HEK293T (cell line): ENCODE data around the gene RBMS1.

Experiments
- CTCF ChIA-PET: fragments of 350-600 bp; formaldehyde crosslinking; extraction: SDS; loops from one replicate; lab custom pipeline; 2021; ENCODE audit warnings: antibody characterized with exemption, inconsistent platforms; lab: Yijun Ruan, JAX
- POLR2A ChIA-PET: fragments of 350-600 bp; formaldehyde crosslinking; extraction: SDS; loops from one replicate; lab custom pipeline; 2020; ENCODE audit warnings: antibody characterized with exemption, inconsistent platforms; lab: Yijun Ruan, JAX
- DNase-seq: peaks from one replicate; pipeline ENCODE4 v3.0.0; 2012; ENCODE audit warnings: mixed read lengths; ENCODE audit errors: extremely low spot score
- ARNT ChIP-seq: fragments of 450-650 bp; IDR thresholded peaks from 2 replicates; pipeline ENCODE4 v1.6.1; 2017; ENCODE audit warnings: mild to moderate bottlenecking
- BHLHE40 ChIP-seq: fragments of 450-650 bp; IDR thresholded peaks from 2 replicates; pipeline ENCODE4 v1.6.1; 2016; ENCODE audit warnings: mild to moderate bottlenecking, moderate library complexity, borderline replicate concordance
- CTBP1 ChIP-seq: fragments of 450-650 bp; IDR thresholded peaks from 2 replicates; pipeline ENCODE4 v1.6.1; 2016; ENCODE audit warnings: borderline replicate concordance
- ELF4 ChIP-seq: fragments of 450-650 bp; IDR thresholded peaks from 2 replicates; pipeline ENCODE4 v1.6.1; 2017; ENCODE audit warnings: antibody characterized with exemption
- FOXA1 ChIP-seq: fragments of 450-650 bp; IDR thresholded peaks from 2 replicates; pipeline ENCODE4 v1.6.1; 2016; ENCODE audit warnings: mild to moderate bottlenecking
- FOXK2 ChIP-seq: fragments of 450-650 bp; IDR thresholded peaks from 2 replicates; pipeline ENCODE4 v1.6.1; 2016; ENCODE audit warnings: mild to moderate bottlenecking
- FOXM1 ChIP-seq: fragments of 450-650 bp; IDR thresholded peaks from 2 replicates; pipeline ENCODE4 v1.6.1; 2017; ENCODE audit warnings: mild to moderate bottlenecking, borderline replicate concordance
- HDGF ChIP-seq: fragments of 450-650 bp; IDR thresholded peaks from 2 replicates; pipeline ENCODE4 v1.6.1; 2017; ENCODE audit warnings: antibody characterized with exemption, borderline replicate concordance
- L3MBTL2 ChIP-seq: fragments of 450-650 bp; conservative IDR thresholded peaks from 2 replicates; pipeline ENCODE4 v1.6.1; 2016; ENCODE audit warnings: mild to moderate bottlenecking
- LEF1 ChIP-seq: fragments of 450-650 bp; IDR thresholded peaks from 2 replicates; pipeline ENCODE4 v1.6.1; 2017; ENCODE audit warnings: mild to moderate bottlenecking, borderline replicate concordance
- NFRKB ChIP-seq: fragments of 450-650 bp; IDR thresholded peaks from 2 replicates; pipeline ENCODE4 v1.6.1; 2016; ENCODE audit warnings: mild to moderate bottlenecking, moderate library complexity
- PKNOX1 ChIP-seq: fragments of 450-650 bp; IDR thresholded peaks from 2 replicates; pipeline ENCODE4 v1.6.1; 2016
- SP1 ChIP-seq: fragments of 450-650 bp; IDR thresholded peaks from 2 replicates; pipeline ENCODE4 v1.6.1; 2017
- SUZ12 ChIP-seq: fragments of 450-650 bp; IDR thresholded peaks from 2 replicates; pipeline ENCODE4 v1.6.1; 2016; ENCODE audit warnings: mild to moderate bottlenecking
- TARDBP ChIP-seq: fragments of 450-650 bp; IDR thresholded peaks from 2 replicates; pipeline ENCODE4 v1.6.1; 2016
- ZNF384 ChIP-seq: fragments of 450-650 bp; IDR thresholded peaks from 2 replicates; pipeline ENCODE4 v1.6.1; 2016

RBMS1 gene

GRCh38 chr2:160334028-160334741 is 159.4 kb downstream of the RBMS1 start:
- TF ChIP-seq LEF1: no peak
- no peak for TF ChIP-seq BHLHE40
- no peak for TF ChIP-seq TARDBP
- TF ChIP-seq CTBP1: no peak
- TF ChIP-seq HDGF: no peak
- TF ChIP-seq ARNT: no peak
- no peak for TF ChIP-seq ZNF384
- DNase-seq: no peak
- ChIA-PET CTCF (interaction anchor here (1.2 to 1.3 kb wide), 2 partner anchors 11 to 96 kb away, joined by 3 to 4 read pairs; no protein-coding TSS in a partner anchor), POLR2A (no interaction called here)

DNA sequence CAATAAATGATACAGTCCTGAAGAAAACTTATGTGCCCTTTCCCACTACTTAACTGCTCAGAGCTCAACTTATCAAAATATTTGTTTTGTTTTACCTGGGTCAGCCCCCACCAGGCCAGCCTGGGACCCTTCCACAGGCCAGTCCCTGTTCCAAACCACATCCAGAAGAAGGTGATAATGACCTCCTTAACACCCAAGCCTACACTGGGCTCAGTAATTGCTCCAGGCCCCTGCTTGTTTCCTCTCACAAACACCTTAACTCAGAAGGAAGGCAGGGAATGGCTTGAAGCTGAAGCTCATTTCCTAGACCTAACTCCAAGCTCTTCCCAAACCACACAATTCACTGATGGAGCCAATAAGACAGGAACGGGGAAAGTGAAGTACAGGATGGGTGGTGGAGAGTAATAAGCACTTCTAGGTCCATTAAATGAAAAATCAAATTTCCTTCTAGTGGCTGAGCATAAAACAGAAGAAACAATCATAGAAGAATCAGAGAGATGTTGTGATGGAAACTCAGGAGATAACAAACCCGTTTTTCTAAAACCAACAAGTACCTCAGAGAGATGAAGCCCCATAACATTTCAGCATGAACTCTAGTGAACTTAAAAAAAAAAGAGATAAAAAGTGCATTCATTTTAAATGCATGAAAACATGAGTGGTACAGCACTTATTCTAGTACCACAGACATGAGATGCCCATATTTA is 160.1 kb downstream of the RBMS1 start:
- POLR2A ChIA-PET: no interaction called here
- TF ChIP-seq TARDBP (no peak), PKNOX1 (no peak), HDGF (no peak), FOXA1 (no peak), ELF4 (no peak), BHLHE40 (no peak), SUZ12 (no peak), FOXK2 (no peak), NFRKB (no peak), L3MBTL2 (no peak), LEF1 (no peak), SP1 (no peak)
- CTCF ChIA-PET: interaction anchor here (1.2 kb wide), 2 partner anchors 9 to 10 kb away, joined by 3 to 9 read pairs; no protein-coding TSS in a partner anchor
- no peak for DNase-seq

DNA sequence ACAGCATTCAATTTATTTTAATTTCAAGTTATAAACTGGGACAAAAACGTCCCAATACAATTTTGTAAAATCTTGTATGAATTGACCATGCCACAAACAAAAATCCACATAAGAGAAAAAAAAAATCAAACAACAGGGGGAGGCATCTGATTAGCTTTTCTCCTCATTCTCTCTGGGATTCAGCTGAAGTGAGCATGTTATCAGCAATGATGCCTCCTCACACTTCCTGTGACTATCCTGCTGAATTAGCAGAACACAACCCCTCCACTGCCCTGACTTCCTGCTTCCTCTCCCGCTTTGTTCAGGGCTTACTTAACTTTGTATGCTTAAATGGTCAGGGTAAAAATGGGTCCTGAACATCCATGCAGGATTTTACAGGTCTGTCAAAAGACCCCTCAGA is 161.3 kb downstream of the RBMS1 start:
- ChIA-PET POLR2A (no interaction called here), CTCF (interaction anchor here (0.7 to 1.2 kb wide), 2 partner anchors 8 to 342 kb away, joined by 4 to 9 read pairs; no protein-coding TSS in a partner anchor)
- no peak for TF ChIP-seq NFRKB
- no peak for TF ChIP-seq ZNF384
- TF ChIP-seq FOXK2: no peak
- TF ChIP-seq HDGF: no peak
- no peak for TF ChIP-seq TARDBP
- no peak for TF ChIP-seq CTBP1
- TF ChIP-seq PKNOX1: no peak
- TF ChIP-seq SUZ12: no peak
- TF ChIP-seq SP1: no peak
- DNase-seq: no peak

DNA sequence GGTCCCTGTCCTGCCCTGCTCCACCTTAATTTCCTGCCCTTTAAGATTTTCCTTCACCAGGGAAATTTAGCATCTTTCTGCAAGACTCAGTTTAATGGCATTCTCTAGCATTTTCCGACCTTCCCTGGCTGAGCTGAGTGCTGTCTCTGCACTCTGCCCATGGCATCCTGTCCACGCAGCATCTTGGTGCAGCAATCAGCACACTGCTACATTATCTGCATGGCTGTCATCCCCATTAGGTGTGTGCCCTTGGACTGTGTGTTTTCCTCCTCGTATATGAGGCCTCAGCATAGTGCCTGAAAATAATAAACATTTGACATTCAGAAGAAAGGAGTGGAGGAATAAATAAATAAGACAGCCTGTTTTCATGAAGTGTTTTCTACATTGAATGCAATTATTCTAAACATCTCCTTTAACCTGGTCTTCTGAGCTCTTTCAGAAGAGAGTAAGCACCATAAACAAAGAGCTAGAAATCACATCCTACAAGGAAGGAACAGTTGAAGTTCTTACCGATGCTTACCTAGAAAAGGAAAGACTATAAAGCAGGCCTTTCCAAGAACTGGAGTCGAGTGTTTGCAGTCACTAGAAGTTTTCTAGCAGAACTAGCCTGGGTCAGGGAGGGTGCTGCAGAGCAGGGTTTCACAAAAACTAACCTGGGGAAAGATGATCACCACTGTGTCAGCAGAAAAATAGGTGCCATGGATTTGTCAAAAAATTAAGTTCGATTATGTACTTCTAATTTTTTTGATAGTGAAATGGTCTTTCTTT is 162.2 kb downstream of the RBMS1 start:
- TF ChIP-seq ELF4 (no peak), ARNT (no peak), L3MBTL2 (no peak), FOXM1 (no peak), SP1 (no peak), TARDBP (no peak), ZNF384 (no peak), BHLHE40 (no peak), HDGF (no peak), CTBP1 (no peak), LEF1 (no peak), FOXK2 (no peak), PKNOX1 (no peak), SUZ12 (no peak), NFRKB (no peak)
- no peak for DNase-seq
- ChIA-PET CTCF (no interaction called here), POLR2A (no interaction called here)

- ChIA-PET POLR2A (no interaction called here), CTCF (no interaction called here)
- TF ChIP-seq PKNOX1: peak; percentile 18; the same call in 1 of the 2 replicates
- TF ChIP-seq L3MBTL2: no peak
- no peak for TF ChIP-seq TARDBP
- no peak for DNase-seq
These were observed 164.6 kb downstream of the RBMS1 start for GRCh38 chr2:160328811-160329527.
